HCT116 (cell line): ENCODE measurements around the gene ACSS2. TPM values are rescaled to one million over a fixed set of nuclear protein-coding genes. Genes with fewer than 3 reads are reported as not detected.

ENCODE experiments used
- ATAC-seq: fragments of 200-7000 bp; cut with Tn5 transposase; 2 replicates; pipeline ENCODE4 v1.9.1; 2020; ENCODE audit warnings: mild to moderate bottlenecking, moderate library complexity
- BruUV-seq: library from RNA; stranded (reverse); fragments of 400-500 nt; replicated peaks from 2 replicates; lab custom pipeline; 2021; lab: Mats Ljungman, UMichigan
- CTCF ChIA-PET: fragments of 300-600 bp; sonication (Branson Sonifier 250); formaldehyde crosslinking; loops from one replicate; lab custom pipeline; 2021; ENCODE audit warnings: antibody characterized with exemption; lab: Charles Lee
- POLR2A ChIA-PET: fragments of 300-600, 350-600 bp; sonication (Branson Sonifier 250); formaldehyde crosslinking; loops from one replicate; lab custom pipeline; 2021; ENCODE audit warnings: antibody characterized with exemption; lab: Charles Lee
- RAD21 ChIA-PET, 2 experiments: fragments of 300-600 bp; sonication (Branson Sonifier 250); formaldehyde crosslinking; loops; one replicate each; lab custom pipeline; 2023; ENCODE audit warnings: low total read pairs in 2 of 2; ENCODE audit not compliant: uncharacterized antibody in 2 of 2, unreplicated experiment in 2 of 2, low non-redundant PET in 1 of 2; lab: Charles Lee
- DNase-seq: peaks from one replicate; pipeline ENCODE4 v3.0.0-alpha.2; 2010; ENCODE audit warnings: low read depth, low spot score
- H2AFZ ChIP-seq: fragments of 200-600 bp; shearing (Covaris generic), sonication (generic); 2 replicates; pipeline ENCODE4 v1.6.1; 2017; ENCODE audit warnings: low read depth, mixed run types, mixed read lengths, antibody characterized with exemption, low read length; ENCODE audit not compliant: poor library complexity, severe bottlenecking
- H3K27ac ChIP-seq: 2 replicates; pipeline ENCODE4 v1.5.1; 2012; ENCODE audit warnings: low read depth, low read length
- H3K27me3 ChIP-seq: fragments of 200-600 bp; sonication (generic); 2 replicates; pipeline ENCODE4 v1.6.1; 2016; ENCODE audit warnings: mixed run types, low read length, mixed read lengths; ENCODE audit not compliant: insufficient read depth
- H3K36me3 ChIP-seq, 2 experiments: fragments of 200-500 bp in 1 of 2; fragments of 200-600 bp in 1 of 2; sonication (Bioruptor generic) in 1 of 2; sonication (generic) in 1 of 2; 2 replicates each; pipeline versions ENCODE4 v1.5.1 to v1.6.1; 2014 to 2016; ENCODE audit warnings: low read length in 2 of 2, inconsistent platforms in 1 of 2, mixed read lengths in 1 of 2, mixed run types in 1 of 2; ENCODE audit not compliant: insufficient read depth in 2 of 2, control insufficient read depth in 1 of 2
- H3K4me1 ChIP-seq, 2 experiments: fragments of 200-600 bp in 1 of 2; sonication (generic) in 1 of 2; 2 replicates each; pipeline versions ENCODE4 v1.5.1 to v1.6.1; 2012 to 2017; ENCODE audit warnings: low read length in 2 of 2, inconsistent platforms in 1 of 2, mild to moderate bottlenecking in 1 of 2, mixed read lengths in 1 of 2, mixed run types in 1 of 2, moderate library complexity in 1 of 2; ENCODE audit not compliant: insufficient read depth in 2 of 2, control insufficient read depth in 1 of 2
- H3K4me2 ChIP-seq: fragments of 200-600 bp; sonication (generic); 2 replicates; pipeline ENCODE4 v1.6.1; 2017; ENCODE audit warnings: mixed run types, low read length, mixed read lengths
- H3K4me3 ChIP-seq, 2 experiments: fragments of 200-600 bp in 1 of 2; sonication (generic) in 1 of 2; replicated peaks in 1 of 2; 2 replicates each; pipeline ENCODE4 v1.5.1; 2011 to 2016; ENCODE audit warnings: low read length in 2 of 2, control low read depth in 1 of 2, low read depth in 1 of 2, mild to moderate bottlenecking in 1 of 2, mixed read lengths in 1 of 2, mixed run types in 1 of 2
- H3K79me2 ChIP-seq: fragments of 200-600 bp; sonication (generic); 2 replicates; pipeline ENCODE4 v1.6.1; 2017; ENCODE audit warnings: mild to moderate bottlenecking, mixed run types, low read length, moderate library complexity, mixed read lengths; ENCODE audit not compliant: insufficient read depth
- H3K9ac ChIP-seq: fragments of 200-600 bp; sonication (generic); 2 replicates; pipeline ENCODE4 v1.6.1; 2016; ENCODE audit warnings: low read length, mixed read lengths
- H3K9me2 ChIP-seq: fragments of 200-600 bp; sonication (generic), shearing (Covaris generic); 2 replicates; pipeline ENCODE4 v1.6.1; 2017; ENCODE audit warnings: mixed run types, mild to moderate bottlenecking, moderate library complexity; ENCODE audit not compliant: insufficient read depth
- H3K9me3 ChIP-seq, 2 experiments: fragments of 200-500 bp in 1 of 2; fragments of 200-600 bp in 1 of 2; sonication (Bioruptor generic) in 1 of 2; sonication (generic) in 1 of 2; 2 replicates each; pipeline ENCODE4 v1.6.1; 2014 to 2017; ENCODE audit warnings: low read length in 2 of 2, mixed read lengths in 2 of 2, inconsistent platforms in 1 of 2, low read depth in 1 of 2, mild to moderate bottlenecking in 1 of 2, mixed run types in 1 of 2, moderate library complexity in 1 of 2; ENCODE audit not compliant: control insufficient read depth in 1 of 2, insufficient read depth in 1 of 2
- H4K20me1 ChIP-seq: fragments of 200-600 bp; sonication (generic), shearing (Covaris generic); 2 replicates; pipeline ENCODE4 v1.6.1; 2017; ENCODE audit warnings: mixed run types, mild to moderate bottlenecking, moderate library complexity; ENCODE audit not compliant: insufficient read depth
- CBX3 ChIP-seq: IDR thresholded peaks from 2 replicates; pipeline ENCODE4 v1.6.1; 2012; ENCODE audit warnings: low read depth
- CEBPB ChIP-seq: IDR thresholded peaks from 2 replicates; pipeline ENCODE4 v1.6.1; 2012; ENCODE audit warnings: low read depth
- EGR1 ChIP-seq: IDR thresholded peaks from 2 replicates; pipeline ENCODE4 v1.6.1; 2012; ENCODE audit warnings: low read depth
- ELF1 ChIP-seq: IDR thresholded peaks from 2 replicates; pipeline ENCODE4 v1.6.1; 2012; ENCODE audit warnings: low read depth, borderline replicate concordance
- EZH2 ChIP-seq: fragments of 200-600 bp; sonication (generic); IDR thresholded peaks from 2 replicates; pipeline ENCODE4 v1.6.1; 2017; ENCODE audit warnings: antibody characterized with exemption, mixed run types
- FOSL1 ChIP-seq: IDR thresholded peaks from 2 replicates; pipeline ENCODE4 v1.6.1; 2012; ENCODE audit warnings: low read depth
- JUND ChIP-seq: IDR thresholded peaks from 2 replicates; pipeline ENCODE4 v1.6.1; 2012
- MAX ChIP-seq: IDR thresholded peaks from 2 replicates; pipeline ENCODE4 v1.6.1; 2012
- POLR2A ChIP-seq: IDR thresholded peaks from 2 replicates; pipeline ENCODE4 v1.7.0; 2011; ENCODE audit warnings: borderline replicate concordance; ENCODE audit not compliant: insufficient read depth, insufficient read length; ENCODE audit errors: extremely low read depth
- POLR2AphosphoS5 ChIP-seq: IDR thresholded peaks from 2 replicates; pipeline ENCODE4 v1.6.1; 2011; ENCODE audit warnings: mild to moderate bottlenecking, low read depth, low read length, moderate library complexity
- SIN3A ChIP-seq: IDR thresholded peaks from 2 replicates; pipeline ENCODE4 v1.6.1; 2012; ENCODE audit warnings: low read depth
- TCF7L2 ChIP-seq: IDR thresholded peaks from 2 replicates; pipeline ENCODE4 v1.7.0; 2011; ENCODE audit warnings: borderline replicate concordance, inconsistent platforms; ENCODE audit not compliant: insufficient read depth, insufficient read length; ENCODE audit errors: extremely low read depth
- YY1 ChIP-seq: IDR thresholded peaks from 2 replicates; pipeline ENCODE4 v1.6.1; 2011; ENCODE audit warnings: low read length, low read depth, moderate library complexity, mild to moderate bottlenecking; ENCODE audit not compliant: insufficient replicate concordance; ENCODE audit errors: extremely low read depth
- ZBTB33 ChIP-seq: IDR thresholded peaks from 2 replicates; pipeline ENCODE4 v1.6.1; 2011; ENCODE audit warnings: mild to moderate bottlenecking, low read length, moderate library complexity; ENCODE audit not compliant: insufficient replicate concordance; ENCODE audit errors: extremely low read depth
- ZFX ChIP-seq: fragments of 450-650 bp; IDR thresholded peaks from 2 replicates; pipeline ENCODE4 v1.6.1; 2017
- ZNF274 ChIP-seq: fragments of 200-500 bp; sonication (Bioruptor generic); IDR thresholded peaks from 2 replicates; pipeline ENCODE4 v1.6.1; 2014; ENCODE audit warnings: mild to moderate bottlenecking, low read depth, low read length, inconsistent platforms
- intact Hi-C: fragments of 100-400 bp; cut with micrococcal nuclease; formaldehyde crosslinking; loops from 2 replicates; pipeline ENCODE4 v1.10.0; 2022
- total RNA-seq: library from RNA; stranded (reverse); gene quantifications from one replicate; pipeline ENCODE4 v1.2.1, GENCODE V29; 2021; ENCODE audit not compliant: unreplicated experiment
- TF ChIP-seq, protein P1 (sequence below), 3 experiments: fragments of 200-600 bp in 1 of 3; sonication (generic) in 1 of 3; IDR thresholded peaks in 2 of 3; conservative IDR thresholded peaks in 1 of 3; 2 replicates each; pipeline ENCODE4 v1.5.1; 2012 to 2017; ENCODE audit warnings: low read depth in 2 of 3, low read length in 2 of 3, antibody characterized with exemption in 1 of 3, borderline replicate concordance in 1 of 3, control low read depth in 1 of 3, mild to moderate bottlenecking in 1 of 3, mixed read lengths in 1 of 3, mixed run types in 1 of 3, moderate library complexity in 1 of 3; ENCODE audit not compliant: insufficient read depth in 1 of 3

Gene ACSS2
- total RNA-seq, 1 experiment from 2014 or later, result 71.7 TPM

DNA sequence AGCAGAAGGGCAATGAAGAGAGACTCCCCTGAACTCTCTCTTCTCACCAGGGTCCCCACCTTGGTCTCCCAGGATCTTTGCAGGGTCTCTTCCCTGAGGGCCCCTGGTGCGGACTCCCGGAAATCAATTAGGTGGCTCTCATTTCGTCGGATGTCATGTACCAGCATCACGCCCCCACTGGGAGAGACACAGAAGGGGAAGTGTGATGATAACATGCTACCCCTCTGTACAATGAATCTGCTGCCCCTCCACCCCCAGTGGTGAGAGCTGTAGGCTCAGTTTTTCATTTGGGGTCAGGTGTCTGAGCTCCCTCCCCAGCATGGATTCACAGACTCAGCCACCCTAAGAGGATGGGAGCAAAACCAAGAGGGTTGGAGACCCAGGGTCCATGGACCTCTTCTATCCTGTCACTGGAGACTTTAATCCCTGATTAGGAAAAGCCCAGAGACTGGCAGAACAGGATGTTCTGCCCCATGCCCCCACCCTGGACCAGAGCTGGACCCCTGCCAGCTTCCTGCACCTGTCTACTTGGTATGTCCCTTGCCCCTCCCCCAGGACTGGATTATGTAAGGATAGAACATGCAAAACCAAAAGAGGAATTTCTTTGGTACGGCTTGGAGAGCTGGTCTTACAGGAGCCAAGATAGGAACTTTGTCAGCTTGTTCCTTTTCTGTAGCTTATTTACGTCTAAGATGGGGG is 14.9 kb upstream of the ACSS2 start (continued):
- TF ChIP-seq FOSL1 (no peak), TCF7L2 (no peak), SIN3A (no peak), ZNF274 (no peak), POLR2A (no peak), CBX3 (no peak), JUND (no peak), POLR2AphosphoS5 (no peak), EZH2 (no peak), MAX (no peak)
- TF ChIP-seq, protein P1, sequence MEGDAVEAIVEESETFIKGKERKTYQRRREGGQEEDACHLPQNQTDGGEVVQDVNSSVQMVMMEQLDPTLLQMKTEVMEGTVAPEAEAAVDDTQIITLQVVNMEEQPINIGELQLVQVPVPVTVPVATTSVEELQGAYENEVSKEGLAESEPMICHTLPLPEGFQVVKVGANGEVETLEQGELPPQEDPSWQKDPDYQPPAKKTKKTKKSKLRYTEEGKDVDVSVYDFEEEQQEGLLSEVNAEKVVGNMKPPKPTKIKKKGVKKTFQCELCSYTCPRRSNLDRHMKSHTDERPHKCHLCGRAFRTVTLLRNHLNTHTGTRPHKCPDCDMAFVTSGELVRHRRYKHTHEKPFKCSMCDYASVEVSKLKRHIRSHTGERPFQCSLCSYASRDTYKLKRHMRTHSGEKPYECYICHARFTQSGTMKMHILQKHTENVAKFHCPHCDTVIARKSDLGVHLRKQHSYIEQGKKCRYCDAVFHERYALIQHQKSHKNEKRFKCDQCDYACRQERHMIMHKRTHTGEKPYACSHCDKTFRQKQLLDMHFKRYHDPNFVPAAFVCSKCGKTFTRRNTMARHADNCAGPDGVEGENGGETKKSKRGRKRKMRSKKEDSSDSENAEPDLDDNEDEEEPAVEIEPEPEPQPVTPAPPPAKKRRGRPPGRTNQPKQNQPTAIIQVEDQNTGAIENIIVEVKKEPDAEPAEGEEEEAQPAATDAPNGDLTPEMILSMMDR (IDR thresholded peaks at IDR 0.05 in 2 of 3, conservative IDR thresholded peaks at IDR 0.05 in 1 of 3; ENCODE audit: borderline replicate concordance in 1 of 3, insufficient read depth in 1 of 3, low read depth in 2 of 3, low read length in 2 of 3), result no peak

GRCh38 chr20:34862724-34863123 is 13.7 kb upstream of the ACSS2 start:
- no peak overlapping the region for H3K27ac ChIP-seq
- no peak overlapping the region for H3K4me2 ChIP-seq
- H3K9ac ChIP-seq, result no peak overlapping the region
- TF ChIP-seq EGR1 (no peak), CEBPB (no peak), ELF1 (no peak), ZBTB33 (no peak), YY1 (no peak), EZH2 (no peak), POLR2A (no peak), CBX3 (no peak), POLR2AphosphoS5 (no peak), ZFX (no peak)
- ChIA-PET CTCF (no interaction called here), POLR2A (no interaction called here), RAD21 (no interaction called here)
- H3K4me3 ChIP-seq, result no peak overlapping the region
- no TSS peak for BruUV-seq
- ATAC-seq (no peak), DNase-seq (no peak)
- H2AFZ ChIP-seq, result no peak overlapping the region
- H3K36me3 ChIP-seq, result peaks cover 0 to 2% of the 10 kb centered on the region in 2 experiments; a peak in 2 of 4 replicates
- H3K9me3 ChIP-seq, result no peaks in the 10 kb centered on the region
- no peaks in the 10 kb centered on the region for H3K9me2 ChIP-seq
- no peaks in the 10 kb centered on the region for H4K20me1 ChIP-seq
- intact Hi-C loops, result no loop called here
- no peaks in the 10 kb centered on the region for H3K4me1 ChIP-seq
- no peaks in the 10 kb centered on the region for H3K27me3 ChIP-seq
- H3K79me2 ChIP-seq, result no peaks in the 10 kb centered on the region
